Activated CD8-positive, alpha-beta memory T cell treated with anti-CD3 and anti-CD28 coated beads for 4 hours (primary cell): ENCODE data around the gene RASL10A.

Experiments
- DNase-seq, 2 donors: peaks; one replicate each; pipeline ENCODE4 v3.0.0-alpha.2; 2020; ENCODE audit warnings: low read depth in 2 of 2

The RASL10A gene

DNA sequence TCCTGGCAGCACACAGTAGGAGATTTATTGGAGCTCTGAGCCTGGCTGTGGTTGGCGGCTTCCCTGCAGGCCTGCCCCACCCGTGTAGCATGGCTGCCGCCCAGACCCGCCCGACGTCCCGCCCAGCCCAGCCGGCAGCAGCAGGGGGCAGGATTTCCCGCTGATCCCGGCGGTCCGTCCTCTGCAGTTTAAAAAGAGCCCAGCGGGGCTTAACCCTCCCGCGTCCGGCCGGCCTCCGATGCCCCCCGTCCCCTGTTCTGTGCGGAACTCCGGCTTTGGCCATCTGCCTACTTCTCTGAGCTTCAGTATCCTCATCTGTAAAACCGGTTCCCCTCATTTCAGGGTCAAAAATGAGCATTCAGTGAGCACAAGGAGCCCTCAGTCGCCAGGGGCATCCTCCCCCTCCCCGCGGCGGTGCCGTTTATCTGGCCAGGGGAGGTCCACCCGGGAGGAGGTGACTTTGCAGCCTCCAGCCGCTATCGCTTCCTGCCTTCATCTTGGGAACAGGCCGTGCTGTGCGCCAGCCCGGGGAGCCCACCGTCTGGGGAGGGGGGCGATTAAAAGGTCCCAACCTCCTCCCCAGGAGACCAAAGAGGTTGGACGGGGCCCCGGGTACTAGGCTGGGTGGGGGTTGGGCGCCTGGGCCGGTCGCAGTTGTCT is 9.2 kb downstream of the RASL10A start, which contains the start of gene GAS2L1:
GAS2L1 (plus strand) TSS at position 476 of the 660 bp plus-strand sequence. CDS start 1,456 bp downstream, outside the sequence.
- DNase-seq = no peak

DNA sequence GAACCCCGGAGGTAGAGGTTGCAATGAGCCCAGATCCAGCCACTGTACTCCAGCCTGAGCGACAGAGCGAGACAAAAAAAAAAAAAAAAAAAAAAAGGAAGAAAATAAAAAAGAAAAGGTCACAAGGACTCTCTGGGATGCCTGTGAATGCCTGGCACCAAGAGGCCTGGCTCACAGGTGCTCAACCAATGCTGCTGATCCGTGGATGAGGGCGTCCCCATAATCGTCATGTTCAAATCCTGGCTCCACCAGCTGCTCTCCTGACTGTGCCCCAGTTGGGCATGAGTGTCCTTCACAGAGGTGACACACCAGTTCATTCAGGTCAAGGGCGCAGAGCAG is 9.7 kb downstream of the RASL10A start:
- DNase-seq = no peak

DNA sequence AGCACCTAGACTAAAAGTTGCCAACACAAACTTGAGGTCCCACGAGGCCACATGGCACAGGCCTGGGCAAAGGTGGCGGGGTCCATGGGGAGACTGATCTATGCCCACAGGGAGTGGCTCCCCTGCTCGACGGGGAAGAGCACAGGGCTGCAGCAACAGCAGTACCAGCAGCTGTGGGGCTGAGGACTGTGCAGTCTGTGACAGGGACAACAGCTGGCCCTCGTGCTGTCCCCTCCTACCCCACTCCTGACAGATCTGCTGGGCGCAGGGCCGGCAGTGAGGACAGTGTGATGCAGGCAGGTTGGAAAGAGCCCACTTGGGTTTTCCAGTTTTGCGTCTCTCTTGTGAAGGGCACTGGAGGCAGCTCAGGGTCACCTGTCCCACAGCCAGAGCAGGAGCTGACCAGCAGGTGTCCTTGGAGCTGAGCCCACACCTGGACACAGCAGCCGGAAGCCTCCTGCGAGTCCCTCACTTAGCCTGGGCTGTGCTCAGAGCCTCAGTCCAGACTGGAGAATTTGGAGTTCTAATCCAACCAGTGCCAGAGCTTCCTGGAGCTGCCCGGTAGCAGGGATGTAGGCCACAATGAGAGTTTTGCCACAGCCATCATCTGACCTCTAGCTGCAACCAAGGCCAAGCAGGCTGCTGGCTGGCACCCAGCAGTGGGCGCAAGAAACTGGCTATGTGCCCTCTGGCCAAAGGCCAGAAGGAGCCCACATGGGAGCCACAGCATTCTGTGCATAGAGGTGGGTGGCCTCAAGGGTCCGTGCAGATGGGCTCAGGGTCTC is 12.6 kb downstream of the RASL10A start:
- DNase-seq = no peak

DNA sequence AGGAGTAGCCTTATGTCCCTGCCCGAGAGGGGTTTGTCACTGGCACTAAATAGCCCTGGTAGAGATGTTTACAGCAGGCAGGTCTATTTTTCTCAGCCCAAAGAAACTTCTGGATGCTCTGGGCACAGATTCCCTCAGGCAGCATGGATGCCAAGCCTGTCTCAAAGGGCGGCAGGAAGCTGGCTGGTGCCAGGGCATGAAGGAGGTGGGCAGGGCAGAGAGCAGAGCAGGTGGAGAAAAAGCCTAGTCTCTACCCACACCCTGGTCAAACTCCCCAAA is 13.2 kb downstream of the RASL10A start:
- no peak for DNase-seq

DNA sequence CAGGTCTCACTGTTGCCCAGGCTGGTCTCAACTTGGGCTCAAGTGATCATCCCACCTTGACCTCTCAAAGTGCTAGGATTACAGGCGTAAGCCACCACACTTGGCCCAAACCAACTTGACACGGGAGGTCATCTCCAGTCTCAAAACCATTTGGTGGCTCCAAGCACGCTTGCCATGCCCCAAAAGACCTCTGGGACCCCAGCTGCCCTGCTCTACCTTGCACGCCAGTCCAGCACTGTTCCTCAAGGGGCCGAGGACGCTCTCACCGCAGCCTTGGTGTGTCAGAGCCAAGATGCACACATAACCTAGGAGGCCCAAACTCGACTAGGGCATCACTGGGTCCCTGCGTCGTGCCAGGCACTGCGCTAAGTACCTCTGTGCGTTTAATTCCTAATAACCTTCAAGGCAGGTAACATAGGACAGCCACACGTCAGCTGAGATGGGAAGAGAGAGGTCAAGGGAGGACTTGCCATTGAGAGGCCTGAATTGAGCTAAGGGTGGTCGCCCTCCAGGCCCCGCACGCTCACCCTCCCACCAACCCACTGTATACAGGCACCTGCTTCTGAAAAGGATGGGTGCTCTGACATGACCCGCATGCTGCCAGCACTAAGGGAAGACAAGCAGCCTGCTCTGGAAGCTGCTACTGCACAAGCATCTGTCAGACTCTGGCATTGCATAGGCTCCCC is 13.6 kb downstream of the RASL10A start:
- DNase-seq = no peak

DNA sequence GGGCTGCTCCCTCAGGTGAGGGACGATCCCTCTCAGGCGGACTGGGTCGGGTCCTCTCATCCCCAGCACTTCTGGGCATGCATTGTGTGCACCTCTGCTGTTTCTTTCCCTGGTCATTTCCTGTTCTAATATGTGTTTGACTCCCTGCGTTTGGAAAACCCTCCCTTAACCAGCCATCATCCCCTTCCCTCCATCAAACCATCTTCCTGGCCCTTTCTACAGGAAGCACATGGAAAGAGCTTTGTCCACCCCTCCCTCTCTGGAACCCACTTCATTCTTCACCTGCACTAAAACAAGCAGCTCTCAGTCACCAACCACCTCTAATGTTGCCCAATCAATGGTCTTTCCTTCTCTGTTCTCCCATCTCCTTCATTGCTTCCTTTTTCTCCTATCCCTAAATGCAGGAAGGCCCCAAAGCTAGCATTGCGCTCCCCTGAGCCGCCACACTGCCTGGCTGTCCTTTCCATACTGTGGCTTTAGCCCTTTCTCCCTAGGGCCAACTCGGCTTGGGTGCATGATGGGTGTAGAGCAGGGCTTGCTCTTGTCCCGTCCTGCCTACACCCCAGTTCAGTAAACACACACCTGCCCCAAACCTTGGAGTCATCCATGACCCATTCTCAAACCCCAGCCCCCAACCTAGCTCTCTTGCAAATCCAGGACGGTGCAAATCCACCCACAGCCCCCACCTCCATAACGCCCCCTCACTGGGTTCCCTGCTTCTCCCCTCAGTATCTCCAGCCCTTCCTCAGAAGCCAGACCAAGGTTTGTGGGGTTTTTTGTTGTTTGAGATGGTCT is 14.5 kb downstream of the RASL10A start:
- DNase-seq = no peak

DNA sequence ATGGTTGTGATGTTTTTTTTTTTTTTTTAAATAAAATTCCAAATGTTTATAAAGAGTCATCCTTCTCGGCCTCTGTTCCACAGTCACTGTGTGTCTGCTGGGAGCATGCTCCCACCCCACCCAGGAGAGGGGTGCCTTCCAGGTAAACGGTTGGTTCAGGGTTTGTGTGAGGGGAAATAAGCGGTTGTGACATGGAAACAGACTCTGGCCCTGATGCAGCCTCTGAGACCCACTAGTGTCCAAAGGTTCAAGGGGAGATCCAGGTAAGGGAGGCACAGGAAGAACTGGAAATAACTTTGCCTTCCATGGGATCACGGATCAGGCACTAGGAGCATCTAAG is 15.1 kb downstream of the RASL10A start:
- DNase-seq = no peak

DNA sequence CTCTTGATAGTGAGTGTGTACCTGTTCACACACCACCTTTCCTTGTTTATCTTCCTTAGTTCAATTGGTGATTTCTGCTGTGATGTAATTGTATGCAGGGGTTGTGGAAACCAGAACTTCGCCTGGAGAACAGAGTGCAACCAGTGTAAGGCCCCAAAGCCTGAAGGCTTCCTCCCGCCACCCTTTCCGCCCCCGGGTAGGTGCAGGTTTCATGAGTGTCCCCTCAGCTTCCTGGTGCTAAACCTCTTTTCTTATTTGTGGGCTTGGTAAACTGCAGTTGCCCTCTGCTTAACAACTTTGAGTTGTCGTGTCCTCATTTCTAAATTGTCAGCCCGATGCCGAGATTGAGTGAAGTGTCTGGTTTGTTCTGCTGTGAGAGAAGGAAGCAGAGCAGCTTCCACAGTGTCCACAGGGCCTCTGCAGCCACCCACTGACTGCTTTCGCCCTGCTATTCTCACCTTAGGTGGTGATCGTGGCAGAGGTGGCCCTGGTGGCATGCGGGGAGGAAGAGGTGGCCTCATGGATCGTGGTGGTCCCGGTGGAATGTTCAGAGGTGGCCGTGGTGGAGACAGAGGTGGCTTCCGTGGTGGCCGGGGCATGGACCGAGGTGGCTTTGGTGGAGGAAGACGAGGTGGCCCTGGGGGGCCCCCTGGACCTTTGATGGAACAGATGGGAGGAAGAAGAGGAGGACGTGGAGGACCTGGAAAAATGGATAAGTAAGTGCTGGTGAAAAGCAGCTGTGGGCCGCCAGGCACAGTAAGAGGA is 16.2 kb downstream of the RASL10A start:
- DNase-seq = no peak

DNA sequence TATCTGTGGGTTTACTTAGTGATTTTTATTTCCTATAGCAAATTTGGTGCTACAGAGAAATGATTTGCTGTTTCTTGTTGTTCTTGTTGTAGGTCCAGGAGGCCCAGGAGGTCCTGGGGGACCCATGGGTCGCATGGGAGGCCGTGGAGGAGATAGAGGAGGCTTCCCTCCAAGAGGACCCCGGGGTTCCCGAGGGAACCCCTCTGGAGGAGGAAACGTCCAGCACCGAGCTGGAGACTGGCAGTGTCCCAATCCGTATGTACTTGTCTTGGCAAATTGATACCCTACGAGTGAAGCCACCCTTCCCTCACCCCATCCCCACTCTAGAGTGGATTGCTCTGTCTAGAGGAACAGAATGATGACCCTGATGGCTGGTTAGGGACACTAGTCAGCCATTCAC is 16.9 kb downstream of the RASL10A start:
- DNase-seq = no peak

DNA sequence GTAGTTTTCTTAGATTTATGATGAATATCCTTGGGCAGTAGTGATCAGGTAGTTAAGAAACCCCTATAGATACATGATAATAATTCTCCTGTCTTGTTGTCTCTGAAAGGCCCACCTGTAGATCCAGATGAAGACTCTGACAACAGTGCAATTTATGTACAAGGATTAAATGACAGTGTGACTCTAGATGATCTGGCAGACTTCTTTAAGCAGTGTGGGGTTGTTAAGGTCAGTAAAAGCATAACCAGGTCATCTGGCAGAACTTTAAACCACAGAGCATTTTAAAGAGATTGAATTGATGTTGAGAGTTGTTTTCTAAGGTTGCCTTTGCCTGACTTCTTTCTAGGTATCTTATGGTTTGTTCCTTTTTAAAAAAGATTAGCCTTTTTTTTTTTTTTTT is 23.1 kb downstream of the RASL10A start:
- DNase-seq = no peak

DNA sequence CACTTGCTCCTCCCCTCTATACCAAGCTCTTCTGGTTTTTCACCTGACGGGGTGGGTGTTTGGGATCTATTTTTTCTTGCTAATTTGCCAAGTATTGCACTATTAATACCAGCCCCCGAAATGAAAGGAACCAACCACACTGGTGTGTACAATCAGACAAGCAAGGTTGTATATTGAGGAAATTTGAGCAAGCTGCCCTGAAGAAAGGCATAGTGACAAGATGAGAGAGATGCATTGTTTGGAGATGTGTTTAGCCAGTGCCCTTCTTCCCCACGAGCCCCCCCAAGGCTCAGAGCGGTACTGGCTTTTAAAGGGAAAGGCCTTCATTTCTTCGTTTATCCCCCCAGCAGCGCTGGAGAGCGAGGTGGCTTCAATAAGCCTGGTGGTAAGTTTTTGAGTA is 24.3 kb downstream of the RASL10A start:
- no peak for DNase-seq

DNA sequence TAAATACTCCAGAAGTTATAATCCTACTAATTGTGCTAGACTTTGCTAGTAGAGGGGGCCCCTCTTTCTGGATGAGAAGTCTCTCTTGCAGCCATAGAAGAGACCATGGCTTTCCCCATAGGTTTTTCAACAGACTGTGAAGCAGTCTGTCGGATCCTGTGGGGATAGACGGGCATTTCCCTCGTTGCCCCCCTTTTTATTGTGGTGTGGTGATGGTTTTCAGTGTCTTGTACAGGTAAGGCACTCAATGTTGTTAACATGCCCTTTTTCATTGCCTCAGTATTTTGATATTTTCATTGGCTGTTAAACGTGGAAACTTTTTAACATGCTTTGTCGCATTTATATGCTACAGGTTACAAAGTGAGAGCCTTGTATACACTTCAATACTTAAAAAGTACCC is 25.4 kb downstream of the RASL10A start:
- DNase-seq = no peak

DNA sequence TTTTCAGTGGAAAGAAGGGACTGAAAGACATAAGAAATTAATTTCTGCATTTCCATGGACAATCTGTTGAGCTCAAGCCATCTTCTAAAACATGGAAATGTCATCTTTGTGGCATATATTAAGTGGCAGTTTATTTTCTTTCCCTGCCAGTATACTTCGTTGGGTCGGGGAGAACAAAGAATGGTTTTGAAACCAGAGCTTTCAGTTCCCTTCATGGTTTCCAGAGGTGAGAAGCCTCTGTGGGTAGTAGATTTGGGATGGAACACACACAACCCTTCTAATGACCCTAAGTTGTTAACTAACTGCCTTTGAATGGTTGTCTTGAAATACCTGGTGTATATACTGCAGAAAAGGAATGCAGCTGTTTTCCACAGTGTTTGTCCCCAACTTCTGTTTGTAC is 26.7 kb downstream of the RASL10A start:
- DNase-seq = no peak

DNA sequence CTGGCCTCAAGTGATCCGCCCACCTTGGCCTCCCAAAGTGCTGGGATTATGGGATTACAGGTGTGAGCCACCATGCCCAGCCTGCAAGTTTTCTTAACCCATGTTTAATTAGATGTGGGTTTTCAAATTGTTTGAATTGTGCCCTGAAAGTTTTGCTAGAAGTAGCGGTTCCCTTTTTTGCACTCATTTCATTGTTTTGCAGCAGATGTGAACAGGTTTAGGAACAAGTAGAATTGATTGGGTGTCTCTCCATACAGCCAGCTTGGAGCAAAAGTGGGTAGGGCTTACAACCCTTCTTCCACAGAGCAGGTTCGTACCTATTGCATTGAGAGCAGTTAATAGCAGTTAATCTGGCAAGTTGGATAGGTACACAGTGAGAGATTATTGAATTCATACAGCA is 31.3 kb downstream of the RASL10A start:
- no peak for DNase-seq

DNA sequence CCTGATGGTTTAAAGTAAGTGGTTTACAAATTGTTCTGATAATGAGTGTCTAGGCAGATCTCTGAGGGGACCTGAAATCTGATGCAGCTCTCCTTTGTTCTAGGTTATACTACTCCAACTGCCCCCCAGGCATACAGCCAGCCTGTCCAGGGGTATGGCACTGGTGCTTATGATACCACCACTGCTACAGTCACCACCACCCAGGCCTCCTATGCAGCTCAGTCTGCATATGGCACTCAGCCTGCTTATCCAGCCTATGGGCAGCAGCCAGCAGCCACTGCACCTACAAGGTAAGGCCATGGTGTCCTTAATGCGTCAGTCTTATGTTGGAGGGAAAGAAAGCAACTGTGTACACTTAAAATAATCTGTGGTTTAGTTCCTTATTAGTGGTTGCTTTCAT is 37.6 kb downstream of the RASL10A start:
- no peak for DNase-seq

DNA sequence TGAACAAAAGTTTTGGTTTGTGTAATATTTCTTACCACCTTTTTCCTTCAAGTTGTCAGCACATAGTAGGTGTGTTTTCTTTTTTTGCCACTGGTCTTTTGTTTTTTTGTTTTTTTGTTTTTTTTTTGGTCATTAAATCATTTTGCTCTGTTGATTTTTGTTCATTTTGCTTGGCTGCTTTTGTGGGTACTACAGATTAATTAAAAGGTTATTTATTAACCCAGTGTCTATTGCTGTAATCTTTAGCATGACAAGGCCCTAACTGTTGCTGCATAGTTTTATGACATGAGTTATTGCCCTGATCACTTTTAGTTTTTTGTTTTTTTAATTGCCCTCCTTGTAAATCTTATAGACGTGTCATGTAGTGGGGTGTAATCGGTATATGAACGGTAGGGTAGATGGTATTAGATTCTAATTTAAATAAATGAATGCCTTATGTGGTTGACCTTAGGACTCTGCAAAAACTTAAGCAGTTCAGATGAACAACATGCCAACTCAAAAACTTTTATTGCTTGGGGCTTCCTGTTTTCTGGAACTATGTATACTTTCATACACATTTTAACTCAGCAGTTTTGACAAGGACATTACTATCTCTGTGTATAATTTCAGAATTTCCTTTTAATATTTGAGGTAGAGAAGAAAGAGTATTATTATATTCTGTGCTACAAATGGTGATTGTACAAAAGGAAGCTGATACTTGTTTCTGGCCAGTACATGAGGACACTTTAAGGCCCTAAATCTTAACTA is 39.5 kb downstream of the RASL10A start:
- no peak for DNase-seq

DNA sequence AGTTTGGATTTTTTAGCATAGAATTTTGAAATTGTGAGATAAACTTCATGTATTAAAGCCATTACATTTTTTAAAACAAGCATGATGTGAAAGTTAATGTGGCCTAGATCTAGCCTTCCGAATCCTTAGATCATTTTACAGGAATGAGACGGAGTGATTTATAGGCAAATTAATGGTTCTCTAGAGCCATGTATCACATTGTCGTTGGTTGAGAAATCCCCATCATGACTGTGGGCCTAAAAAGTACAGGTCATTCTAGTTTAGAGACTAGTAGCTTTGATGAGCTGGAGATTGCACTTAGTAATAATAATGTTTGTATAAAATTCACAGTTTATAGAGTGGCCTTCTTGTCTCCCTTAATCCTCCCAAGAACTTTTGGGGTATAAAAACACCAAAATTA is 40.3 kb downstream of the RASL10A start:
- DNase-seq = no peak

DNA sequence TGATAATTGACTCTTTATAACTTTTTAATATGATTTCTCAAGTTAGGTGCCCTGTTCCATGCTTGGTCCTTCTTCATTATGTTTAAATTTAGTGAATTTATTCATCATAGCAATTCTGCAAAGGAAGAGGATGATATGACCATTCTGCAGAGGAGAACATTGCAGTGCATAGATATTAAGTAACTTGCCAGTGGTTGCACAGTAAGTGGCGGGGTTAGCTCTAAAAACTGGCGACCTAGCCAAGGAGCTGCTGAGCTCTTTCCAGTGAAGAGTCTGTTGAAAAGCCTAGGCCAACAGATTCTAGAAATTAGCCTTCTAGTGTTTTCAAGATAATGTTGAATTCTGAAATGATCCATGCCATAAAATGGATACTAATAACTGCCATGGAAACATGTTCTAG is 42.9 kb downstream of the RASL10A start:
- DNase-seq = no peak

DNA sequence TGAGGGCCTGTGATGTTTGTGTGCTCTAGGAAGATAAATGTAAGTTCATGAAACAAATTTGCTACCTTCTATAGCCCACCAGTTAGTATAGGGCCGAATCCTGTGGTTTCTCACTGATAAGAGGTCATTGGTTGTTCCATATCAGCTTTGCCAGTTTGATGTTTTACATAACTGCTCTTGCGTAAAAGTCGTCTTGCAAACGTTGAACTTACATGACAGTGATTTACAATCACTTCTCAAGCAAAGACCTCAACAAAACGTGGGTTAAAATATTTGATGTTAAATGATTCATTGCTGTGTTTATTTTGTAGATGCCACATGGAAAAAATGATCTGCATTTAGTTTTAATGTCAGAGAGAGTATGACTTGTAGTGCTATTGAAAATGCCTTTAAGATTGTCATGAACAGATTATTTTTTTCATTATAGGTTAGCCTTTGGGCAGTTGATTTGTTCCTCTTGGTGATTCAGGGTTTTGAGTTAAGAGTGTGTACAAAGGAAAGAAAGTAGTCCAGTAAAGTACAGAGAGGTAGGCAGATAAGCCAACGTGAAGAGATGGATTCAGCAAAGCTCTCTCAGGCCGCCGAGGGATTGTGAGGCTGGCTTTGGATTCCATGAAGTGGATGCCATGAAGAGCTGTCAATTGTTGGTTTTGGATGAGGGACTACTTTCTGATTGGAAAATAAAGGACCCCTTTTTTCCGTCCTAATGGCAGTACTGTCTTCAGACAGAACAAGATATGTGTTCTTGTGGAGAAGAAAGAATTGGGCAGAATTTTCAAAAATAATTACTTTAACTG is 44.8 kb downstream of the RASL10A start:
- no peak for DNase-seq

DNA sequence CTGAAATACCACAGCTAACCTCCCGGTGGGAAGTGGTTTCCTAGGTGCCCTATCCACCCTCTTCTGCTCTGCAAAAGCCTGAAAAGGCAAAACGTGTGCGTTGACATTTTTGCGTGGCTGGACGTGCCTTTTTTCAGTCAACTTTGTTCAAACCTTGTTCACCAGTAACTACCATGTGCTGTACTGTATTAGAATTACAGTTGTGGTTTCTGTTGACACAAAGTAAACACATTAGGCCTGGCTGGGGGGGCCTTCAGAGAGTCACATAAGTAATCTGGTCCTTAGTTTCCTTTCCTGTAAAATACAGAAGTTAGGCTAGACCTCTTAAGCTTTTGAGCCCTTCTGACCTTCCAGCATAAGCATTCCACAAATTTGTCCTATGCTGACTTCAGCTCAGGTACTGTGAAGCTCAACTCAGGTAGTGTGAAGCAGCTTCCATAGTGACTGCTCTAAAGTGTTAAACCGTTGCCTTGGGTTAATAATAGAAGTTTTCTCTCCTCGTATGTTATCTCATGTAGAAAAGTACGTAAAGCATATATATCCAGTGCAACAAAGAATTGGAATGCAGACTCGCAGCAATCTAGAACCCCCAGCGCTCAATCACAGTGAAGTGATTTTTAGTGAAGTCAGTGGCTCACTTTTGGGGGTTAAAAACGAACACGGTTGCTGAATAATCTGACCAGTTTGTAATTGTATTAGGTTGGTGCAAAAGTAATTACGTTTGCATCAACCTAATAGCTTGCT is 45.6 kb downstream of the RASL10A start:
- no peak for DNase-seq
